GM18873 (cell line): Measurements from ENCODE around the gene C3orf18.

Source experiments
- ATAC-seq: cut with Tn5 transposase; IDR thresholded peaks from one replicate; pipeline ENCODE4 v1.9.1; 2021; ENCODE audit warnings: mild to moderate bottlenecking, moderate library complexity, moderate number of reproducible peaks; ENCODE audit not compliant: unreplicated experiment, low FRiP score

C3orf18 gene

DNA sequence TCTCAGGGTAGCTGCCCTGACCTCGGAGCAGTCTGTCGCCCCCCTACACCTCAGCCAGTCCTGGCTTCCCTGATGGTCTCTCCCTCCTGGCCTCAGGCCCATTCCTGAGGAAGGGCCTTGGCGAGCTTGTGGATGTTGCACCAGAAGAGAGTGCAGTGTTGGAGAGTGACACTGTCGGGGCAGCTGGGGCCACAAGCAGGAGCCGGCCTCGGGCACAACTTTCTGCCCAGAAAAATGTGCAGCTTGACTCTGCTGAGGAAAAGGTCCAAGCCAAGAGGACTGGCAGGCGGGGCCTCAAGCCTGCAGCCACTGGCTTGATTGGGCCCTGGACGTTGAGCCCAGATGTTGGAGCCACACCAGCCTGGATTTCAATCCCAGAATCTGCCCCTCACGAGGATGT, 14.5 kb upstream of the C3orf18 start:
- no peak for ATAC-seq

DNA sequence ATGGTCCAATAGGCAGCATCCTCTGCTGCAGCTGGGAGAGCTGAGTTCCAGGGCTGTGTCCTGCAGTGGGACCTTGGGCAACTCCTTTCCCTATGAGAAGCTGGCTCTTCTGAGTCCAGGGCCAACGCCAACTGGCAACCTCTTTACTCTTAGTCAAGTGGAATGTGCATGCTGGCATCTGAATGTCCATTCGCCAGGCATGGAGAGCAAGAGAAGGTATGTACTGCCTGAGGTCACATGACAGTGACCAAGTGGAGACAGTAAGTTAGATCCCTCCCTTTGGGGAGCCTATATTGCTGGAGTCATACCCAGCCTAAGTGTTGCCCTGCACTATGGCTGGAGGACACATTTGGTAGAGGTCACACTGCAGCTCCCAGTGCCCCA, 13.9 kb upstream of the C3orf18 start:
- no peak for ATAC-seq

DNA sequence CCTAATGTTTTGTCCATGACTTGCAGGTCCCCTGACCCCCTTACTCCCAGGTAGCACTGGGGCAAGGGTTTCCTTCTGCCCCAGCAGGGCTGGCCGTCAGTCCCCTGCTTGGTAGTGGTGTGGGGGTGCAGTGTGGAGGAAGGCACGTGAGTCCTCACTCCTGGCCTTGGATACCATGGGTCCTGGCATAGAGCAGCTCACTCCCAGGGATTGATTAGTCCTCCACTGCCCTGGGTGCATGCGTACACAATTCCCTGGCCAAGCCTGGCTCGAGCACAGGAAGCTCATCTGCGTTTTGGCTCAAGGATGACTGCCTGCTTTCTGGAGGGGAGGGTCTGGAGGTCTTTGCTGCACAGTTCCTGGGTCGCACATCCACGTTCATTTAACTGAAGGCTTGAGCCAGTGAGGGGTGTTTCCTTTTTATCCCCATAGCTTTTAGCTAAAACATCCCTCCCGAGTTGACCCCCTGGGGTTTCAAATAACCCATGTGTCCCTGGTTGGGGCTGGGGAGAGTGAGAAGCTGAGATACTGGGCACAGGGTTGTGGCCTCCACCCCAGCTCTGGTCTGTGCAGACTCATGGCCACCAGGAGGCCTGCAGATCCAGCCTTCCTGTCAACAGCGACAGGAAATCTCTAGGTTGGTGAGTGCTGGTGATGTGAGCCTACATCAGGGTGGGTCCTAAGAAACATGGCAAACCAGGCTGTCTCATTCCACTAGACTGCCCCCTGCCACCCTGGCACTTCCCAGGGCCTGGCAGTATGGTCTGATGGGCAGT, 13.3 kb upstream of the C3orf18 start:
- ATAC-seq: no peak

DNA sequence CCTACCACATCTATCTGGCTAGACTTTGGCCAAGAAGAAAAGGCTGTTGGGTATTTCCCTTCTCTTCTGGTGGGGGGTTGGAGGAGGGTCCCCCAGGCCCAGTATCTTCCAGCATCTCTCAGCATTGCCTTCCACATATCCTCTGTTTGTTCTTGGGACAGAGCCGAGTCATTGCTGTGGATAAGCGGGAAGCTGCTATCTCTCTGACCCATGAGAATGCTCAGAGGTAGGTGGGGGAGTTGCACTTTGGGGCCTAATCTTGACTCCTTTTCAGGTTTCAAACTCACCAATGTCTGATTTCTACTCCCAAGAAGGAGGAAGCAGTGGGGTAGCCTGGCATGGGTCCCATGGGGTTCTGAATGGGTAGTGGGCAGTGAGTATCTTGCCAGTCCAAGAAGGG, 9.8 kb upstream of the C3orf18 start:
- no peak for ATAC-seq

DNA sequence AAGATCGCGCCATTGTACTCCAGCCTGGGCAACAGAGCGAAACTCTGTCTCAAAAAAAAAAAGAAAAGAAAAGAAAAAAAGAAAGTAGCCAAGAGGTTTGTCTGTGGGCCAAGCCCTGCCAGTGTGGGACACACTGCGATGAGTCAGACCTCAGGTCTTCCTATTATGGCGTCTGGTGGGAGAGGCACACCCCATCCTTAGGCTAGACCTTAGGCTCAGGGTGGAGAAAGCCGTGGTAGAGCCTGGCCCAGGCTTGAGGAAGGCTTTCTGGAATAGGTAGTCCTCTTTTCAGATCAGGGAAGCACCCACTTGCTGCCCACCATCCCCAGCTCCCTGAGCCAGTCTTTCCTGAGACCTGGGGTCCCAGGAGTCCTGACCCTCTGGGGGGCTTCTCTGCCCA, 7.8 kb upstream of the C3orf18 start:
- ATAC-seq: no peak

DNA sequence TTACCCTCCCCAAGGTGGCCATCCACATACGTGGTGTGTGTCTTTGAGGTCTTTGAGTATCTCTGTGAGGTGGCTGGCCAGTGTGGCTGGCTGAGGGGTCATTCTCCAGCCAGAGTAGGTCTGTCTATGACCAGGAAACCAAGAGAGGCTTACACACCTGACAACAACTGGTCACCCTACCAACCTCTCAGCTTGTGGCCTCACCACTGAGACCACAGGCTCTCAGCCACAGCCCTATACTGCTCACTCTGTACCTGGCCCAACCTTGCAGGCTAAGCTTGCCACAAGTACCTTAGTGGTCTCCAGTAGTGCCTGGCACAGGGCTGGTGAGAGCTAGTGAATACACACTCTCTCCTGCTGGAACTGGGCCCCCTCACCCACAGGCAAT, 6.9 kb upstream of the C3orf18 start:
- ATAC-seq: no peak

DNA sequence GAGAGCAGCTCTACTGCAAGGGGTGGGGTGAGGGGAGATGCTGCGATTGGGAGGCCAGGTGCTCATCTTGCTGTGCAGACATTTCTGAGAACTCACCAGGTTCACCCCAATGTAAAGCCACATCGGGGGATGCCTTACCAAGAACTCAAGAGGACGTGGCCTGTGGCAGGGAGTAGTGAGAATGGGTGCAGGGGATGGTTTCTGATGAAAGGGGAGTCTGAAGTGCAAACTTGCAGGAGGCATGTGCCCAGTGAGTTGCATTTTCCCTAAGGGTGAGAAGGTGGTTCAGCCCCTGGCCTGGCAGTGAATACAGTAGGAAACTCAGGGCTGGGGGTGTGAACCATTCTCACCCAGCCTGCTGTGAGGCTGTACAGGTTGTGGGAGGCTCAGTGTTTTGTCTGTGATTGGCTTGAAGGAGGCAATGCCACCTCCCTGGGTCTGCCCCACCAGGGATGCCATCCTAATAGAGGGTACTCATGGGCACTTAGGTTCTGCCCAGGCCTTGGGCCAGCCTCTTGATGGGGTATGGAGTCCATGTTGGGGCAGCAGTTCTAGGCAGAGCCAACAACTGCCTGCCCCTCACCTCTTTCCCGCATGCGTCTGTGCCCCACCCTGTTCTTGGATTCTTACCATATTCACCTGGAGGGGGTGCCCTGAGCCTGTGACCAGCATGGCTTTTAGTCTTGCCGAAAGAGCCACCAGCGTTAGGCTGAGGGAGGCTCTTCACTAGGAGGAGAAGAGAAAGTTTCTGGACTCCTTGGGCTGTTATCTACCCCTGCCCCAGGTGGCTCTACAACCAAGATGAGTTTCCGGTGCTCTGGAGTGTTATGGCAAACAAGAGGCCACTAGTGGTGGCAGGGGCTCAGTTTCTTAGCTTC, 6.3 kb upstream of the C3orf18 start:
- ATAC-seq: no peak

DNA sequence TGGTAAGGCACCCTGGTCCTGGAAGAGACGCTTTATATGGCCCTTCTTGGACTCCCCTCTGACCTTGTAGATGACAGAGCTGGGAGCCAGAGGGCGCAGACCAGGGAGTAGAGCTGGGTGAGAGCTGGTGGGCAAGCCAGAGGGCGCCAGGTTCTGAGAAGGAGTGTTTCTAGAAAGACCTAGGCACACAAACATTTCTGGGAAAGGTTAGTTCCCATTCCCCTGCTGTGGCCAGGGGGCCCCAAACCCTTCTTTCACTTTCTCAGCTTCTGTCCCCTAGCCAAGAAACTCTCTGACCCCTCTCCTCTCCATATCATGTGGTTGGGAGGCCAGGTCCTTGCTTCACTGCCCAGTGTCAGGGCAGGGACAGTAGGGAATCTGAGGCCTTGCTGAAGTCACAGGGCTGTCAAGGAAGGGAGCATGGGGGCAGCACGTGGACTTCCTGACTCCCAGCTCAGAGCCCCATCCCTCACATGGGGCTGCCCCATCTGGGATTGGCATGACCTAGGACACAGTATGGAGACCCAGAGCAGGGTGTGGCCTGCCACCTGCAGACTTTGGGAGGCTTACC, 5.3 kb upstream of the C3orf18 start:
- ATAC-seq: no peak

DNA sequence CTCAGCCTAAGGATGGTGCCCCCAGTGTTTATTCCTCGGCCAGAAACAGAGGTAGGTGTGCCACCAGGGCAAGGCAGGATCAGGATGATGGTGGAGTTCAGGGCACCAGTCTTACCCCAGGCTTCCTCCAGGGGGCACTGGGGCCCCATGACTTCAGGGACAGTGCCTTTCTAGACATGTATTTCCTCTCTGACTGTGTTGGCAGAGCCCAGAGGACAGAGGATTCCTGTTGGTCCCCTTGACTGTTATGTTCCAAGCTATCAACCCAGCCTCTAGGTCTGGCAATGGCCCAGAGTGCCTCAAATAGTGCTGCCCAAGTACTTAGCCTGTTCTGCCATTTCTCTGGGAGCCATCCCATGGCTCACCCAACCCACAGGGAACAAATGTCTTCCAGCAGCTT, 4.6 kb upstream of the C3orf18 start:
- ATAC-seq: no peak

DNA sequence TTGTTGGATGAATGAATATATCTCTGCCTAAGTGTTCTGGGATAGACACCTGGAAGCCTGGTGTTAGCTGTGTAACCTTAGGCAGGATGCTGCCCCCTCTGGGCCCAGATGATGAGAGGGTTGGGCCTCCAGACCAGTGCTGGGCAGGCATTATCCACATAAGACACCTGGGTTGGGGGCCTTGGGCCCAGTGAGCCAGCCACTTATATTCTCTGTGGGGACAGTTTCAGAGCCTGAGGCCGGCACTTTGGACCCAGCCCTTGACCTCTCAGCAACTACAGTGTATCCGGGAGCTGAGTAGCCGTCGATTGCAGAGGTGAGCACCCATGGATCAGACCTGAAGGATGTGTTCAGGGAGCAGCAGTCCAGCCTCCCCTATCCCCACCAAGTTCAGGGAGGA, 3.9 kb upstream of the C3orf18 start:
- ATAC-seq: no peak

DNA sequence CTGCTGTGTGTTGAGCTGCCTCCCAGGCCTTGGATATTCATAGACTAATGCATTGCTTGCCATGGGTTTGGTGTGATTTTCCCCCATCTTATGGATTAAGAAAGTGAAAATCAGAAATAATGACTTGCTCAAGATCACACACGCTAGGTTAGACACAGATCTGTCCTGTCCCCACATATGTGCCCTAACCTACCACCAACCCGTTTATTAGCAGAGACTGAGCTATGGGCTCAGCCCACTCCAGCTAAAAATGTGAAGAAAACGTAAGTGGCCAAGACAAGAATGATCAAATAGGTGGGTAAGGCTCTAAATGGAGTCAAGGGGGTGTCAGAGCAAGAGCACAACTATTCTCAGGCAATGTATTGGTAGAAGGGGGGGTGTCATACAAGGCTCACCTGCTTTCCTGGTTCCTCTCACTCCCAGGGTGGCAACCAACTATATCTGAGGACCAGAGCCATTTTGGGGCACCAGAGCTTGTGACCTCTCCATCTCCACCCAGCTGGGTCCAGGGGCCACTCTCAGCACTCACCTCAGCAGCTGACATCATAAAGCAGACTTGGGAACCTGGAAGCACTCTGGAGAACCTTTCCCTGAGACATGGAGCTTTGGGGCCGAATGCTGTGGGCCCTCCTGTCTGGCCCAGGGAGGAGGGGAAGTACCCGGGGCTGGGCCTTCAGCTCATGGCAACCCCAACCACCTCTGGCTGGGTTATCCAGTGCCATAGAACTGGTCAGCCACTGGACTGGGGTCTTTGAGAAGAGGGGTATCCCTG, 3.1 kb upstream of the C3orf18 start:
- no peak for ATAC-seq

DNA sequence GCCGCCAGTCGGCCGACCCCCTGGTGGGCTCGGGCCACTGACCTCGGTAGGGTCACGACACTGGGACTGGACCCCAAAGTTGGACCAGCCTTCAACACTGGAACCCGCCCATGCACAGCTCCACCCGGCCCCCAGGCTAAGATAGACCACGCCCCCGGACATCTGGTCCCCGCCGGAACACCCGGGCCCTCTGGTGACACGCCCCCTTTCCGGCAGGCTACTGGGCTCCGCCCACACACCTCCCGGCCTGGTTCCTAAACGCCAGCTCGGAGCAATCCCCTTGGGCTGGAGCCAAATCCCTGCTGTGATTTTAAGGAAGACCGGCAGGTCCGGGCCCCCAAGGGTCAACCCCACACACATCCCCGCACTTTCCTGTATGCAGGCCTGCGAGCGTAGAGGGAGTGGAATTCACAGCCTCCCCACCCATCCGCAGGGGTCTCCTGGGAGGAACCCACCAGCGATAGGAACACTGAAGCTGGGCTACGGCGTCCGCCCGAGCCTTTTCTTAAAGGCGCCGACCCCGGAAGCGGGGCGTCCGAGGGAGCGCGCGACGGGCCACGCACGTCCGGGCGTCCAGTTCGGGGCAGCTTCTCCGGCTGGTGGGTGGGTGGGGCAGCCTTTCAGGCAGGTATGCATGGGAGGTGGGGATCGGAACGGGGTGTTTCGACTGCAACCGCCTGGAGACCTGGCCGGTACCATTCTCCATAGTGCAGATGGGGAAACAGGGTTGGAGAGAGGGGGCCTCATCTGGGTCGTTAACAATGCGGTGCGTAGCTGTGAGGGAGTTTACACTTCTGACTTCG, 1.6 kb upstream of the C3orf18 start, which contains the start of gene HEMK1:
Gene HEMK1, plus strand, starts transcription at position 576 of the 803 bp plus-strand sequence. CDS start 1,583 bp downstream, outside the sequence.
- ATAC-seq: peak; percentile 46

DNA sequence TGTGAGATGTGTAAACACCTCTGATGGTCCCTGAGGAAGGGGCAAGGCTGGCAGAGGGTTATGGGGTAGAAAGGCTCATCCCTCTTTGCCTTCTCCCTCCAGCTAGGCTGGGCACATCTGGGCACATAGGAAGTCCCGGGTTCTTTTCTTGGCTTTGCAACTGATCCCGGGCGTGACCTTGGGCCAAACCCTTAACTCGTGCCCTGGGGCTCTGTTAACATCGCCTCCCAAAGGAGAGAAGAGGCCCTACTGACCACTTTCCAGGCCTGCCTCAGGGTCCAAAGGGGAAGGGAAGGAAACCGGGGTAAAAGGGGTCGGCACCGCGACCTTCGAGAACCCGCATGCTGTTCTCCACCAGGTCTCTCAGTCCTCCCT, 549 bp downstream of the C3orf18 start:
- ATAC-seq: no peak

DNA sequence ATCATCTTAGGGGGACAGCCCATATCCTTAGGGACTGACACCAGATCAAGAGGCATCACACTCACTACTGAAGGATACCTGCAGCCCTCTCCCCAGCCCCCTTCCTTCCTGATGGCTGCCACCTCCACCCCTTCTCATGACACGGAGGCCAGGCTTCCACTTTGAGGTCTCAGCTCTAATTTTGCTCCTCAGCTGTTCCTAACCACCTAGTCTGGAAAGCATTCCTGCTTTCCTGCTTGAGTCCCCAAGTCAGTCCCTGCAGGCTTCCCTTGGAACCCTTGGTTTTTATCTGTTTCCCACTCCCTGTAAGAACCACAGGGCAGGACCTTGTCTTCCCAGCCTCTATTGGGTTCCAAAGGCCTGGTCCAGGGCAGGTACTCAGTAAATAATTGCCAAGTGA, 3.2 kb downstream of the C3orf18 start:
- no peak for ATAC-seq

DNA sequence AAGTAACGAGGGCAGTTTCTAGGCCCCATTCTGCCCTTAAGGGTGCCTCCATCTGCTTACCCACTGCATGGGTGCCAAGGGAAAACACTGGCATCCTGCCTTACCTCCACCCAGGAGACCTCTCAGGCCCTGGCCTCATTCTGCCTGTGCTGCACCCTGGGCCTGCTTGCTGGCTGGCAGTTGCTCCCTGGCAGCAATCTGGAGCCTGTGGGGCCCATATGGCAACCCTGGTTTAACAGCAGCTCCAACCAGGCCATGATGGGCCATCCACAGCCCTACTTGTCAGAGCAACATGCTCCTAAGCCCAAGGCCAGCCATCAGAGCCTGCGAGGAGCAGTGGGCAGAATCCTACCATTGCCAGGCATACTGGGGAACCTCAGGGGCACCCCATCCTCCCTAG, 3.7 kb downstream of the C3orf18 start:
- ATAC-seq: no peak

DNA sequence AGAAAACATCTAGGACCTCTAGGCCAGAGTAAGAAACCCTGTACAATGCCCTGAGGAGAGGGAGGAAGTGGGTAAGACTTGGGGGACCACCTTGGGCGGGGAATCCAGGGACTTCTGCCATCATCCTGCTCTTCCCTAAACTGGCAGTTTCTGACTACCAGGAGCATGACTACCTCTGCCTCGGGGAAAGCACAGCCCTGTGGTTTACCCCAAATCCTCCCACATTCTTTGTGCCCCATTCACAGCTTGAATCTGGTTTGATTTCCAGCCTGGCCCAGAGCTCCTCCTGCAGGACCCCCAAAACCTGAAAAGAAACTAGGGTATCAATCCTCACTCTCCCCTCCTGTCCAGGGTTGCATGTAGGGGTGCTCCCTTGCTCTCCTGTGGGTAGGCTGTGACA, 4.7 kb downstream of the C3orf18 start:
- no peak for ATAC-seq

DNA sequence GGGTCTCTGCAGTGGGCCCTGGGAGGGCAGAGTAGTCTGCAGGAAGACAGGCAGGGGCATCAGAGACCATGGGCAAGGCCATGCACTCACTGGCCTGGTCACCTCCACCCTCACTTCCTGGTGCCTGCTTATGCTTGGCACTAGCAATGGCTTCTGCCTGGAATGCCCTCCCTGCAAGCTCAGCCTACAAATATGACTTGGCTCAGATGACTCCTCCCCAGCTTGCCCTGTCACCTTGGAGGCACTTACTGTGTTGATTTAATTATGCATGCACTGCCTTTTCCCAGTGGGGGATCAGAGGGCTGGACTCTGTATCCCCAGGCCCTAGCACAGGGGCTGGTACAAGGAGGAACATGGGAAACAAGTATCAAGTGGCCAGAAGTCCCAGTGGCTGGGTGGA, 7.8 kb downstream of the C3orf18 start:
- ATAC-seq: no peak

DNA sequence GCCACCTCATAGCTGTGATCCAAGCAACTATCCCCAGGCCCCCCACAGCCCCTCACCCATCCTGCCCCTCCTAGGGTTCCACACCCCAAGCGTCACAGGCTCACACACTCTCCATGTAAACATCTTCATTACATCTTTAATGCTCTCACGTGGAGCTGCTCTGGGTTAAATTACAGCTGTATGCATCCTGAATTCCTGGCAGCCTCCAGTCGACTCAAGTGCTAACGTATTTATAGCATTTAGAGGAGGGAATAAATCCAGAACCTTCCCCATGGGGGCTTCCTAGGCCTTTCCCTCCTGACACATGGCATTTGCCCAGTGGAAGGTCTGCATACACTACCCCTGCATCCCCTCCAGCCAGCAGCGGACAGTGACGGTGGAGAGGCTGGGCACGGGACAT, 9.6 kb downstream of the C3orf18 start:
- ATAC-seq: no peak

DNA sequence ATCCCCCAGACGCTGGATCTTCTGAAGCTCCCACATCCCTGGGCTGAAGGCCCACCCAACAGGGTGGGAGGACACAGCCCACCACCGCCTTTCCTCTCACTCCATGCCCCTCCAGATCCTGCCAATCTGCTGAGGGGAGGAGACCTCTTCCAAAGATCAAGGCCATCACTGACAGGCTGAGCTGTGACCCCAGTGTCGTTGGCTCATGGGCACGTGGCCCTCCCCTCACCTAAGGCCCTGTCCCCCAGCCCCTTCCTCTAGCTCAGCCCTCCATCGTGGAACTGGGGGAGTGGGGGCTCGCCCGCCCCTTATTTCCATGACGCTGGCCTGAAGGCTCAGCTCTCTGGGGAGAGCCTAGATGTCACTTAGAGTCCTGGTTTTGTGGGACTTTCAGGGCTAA, 10.4 kb downstream of the C3orf18 start:
- no peak for ATAC-seq

DNA sequence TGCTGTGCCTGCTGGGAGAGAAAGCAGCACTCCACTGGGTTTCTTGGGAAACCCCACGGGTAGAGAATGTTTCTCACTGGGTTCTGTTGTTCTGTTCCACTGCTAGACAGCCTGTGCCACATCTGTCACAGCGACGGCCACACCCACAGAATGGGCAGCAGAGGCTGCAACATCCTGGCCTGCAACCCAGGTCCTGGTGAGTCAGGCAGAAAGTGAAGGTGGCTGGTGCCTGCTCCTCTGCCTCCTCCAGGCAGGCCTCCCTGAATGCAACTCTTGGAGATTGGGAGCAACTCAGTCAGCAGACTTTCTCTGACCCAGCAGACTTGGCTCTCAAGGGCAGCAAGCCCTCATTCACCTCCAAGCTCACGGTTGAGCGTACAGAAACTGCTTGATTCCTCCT, 13.0 kb downstream of the C3orf18 start:
- ATAC-seq: no peak
